Chondrocyte (in vitro differentiated cells): Measurements from ENCODE around the gene CDK3. TPM values are rescaled to one million over a fixed set of nuclear protein-coding genes. Genes with fewer than 3 reads are reported as not detected.

Experiments
- DNase-seq: peaks from one replicate; pipeline ENCODE4 v3.0.0; 2021; ENCODE audit warnings: mixed read lengths, low spot score
- H3K27ac Mint-ChIP-seq: one replicate; pipeline ENCODE4 v1.8.0; 2021; ENCODE audit warnings: mild to moderate bottlenecking, moderate library complexity, mixed read lengths; ENCODE audit not compliant: unreplicated experiment
- H3K27me3 Mint-ChIP-seq: 2 replicates; pipeline ENCODE4 v1.8.0; 2021; ENCODE audit warnings: low read depth, mixed read lengths
- H3K36me3 Mint-ChIP-seq: 2 replicates; pipeline ENCODE4 v1.8.0; 2021; ENCODE audit warnings: low read depth, mixed read lengths
- H3K4me1 Mint-ChIP-seq: 2 replicates; pipeline ENCODE4 v1.8.0; 2021; ENCODE audit warnings: low read depth, mild to moderate bottlenecking, mixed read lengths
- H3K4me3 Mint-ChIP-seq: one replicate; pipeline ENCODE4 v1.8.0; 2021; ENCODE audit warnings: mild to moderate bottlenecking, moderate library complexity, mixed read lengths; ENCODE audit not compliant: unreplicated experiment
- H3K9me3 Mint-ChIP-seq: 2 replicates; pipeline ENCODE4 v1.8.0; 2021; ENCODE audit warnings: low read depth, mixed read lengths
- total RNA-seq: library from RNA; stranded (reverse); gene quantifications from 3 replicates; pipeline ENCODE4 v1.2.1, GENCODE V29; 2021
- TF ChIP-seq, protein P1 (sequence below): fragments of 200-600 bp; sonication (generic); IDR thresholded peaks from 2 replicates; pipeline ENCODE4 v1.5.0; 2021; ENCODE audit warnings: antibody characterized with exemption, mild to moderate bottlenecking, moderate library complexity

Gene CDK3
- total RNA-seq, 1 donor from 2014 or later, result 6.3 TPM

DNA sequence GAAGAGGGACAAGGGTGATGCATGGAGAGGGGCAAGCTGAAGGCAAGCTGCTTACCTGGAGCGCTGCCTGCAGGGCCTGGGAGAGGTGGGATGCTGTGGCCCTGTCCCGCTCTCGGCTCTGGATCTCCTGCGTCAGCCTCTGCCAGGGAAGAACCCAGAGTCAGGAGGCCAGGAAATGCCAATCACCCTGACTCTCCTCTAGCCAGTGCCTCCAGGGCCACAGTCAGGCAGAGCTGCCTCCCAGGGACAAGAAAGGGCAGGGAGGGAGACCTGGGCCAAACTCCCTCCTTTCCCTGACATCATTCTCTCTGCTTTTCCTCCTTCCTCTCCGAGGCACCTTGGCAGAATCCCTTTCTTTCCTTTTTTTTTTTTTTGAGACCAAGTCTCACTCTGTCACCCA is 11.3 kb downstream of the CDK3 start:
- TF ChIP-seq, protein P1, sequence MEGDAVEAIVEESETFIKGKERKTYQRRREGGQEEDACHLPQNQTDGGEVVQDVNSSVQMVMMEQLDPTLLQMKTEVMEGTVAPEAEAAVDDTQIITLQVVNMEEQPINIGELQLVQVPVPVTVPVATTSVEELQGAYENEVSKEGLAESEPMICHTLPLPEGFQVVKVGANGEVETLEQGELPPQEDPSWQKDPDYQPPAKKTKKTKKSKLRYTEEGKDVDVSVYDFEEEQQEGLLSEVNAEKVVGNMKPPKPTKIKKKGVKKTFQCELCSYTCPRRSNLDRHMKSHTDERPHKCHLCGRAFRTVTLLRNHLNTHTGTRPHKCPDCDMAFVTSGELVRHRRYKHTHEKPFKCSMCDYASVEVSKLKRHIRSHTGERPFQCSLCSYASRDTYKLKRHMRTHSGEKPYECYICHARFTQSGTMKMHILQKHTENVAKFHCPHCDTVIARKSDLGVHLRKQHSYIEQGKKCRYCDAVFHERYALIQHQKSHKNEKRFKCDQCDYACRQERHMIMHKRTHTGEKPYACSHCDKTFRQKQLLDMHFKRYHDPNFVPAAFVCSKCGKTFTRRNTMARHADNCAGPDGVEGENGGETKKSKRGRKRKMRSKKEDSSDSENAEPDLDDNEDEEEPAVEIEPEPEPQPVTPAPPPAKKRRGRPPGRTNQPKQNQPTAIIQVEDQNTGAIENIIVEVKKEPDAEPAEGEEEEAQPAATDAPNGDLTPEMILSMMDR, result no peak
- Mint-ChIP-seq H3K27me3 (peaks cover 5% of the 10 kb centered on the region), H3K9me3 (no peaks in the 10 kb centered on the region), H3K4me1 (peaks cover 5% of the 10 kb centered on the region), H3K4me3 (no peak overlapping the region), H3K36me3 (peaks cover 2% of the 10 kb centered on the region), H3K27ac (no peak overlapping the region)
- no peak for DNase-seq

DNA sequence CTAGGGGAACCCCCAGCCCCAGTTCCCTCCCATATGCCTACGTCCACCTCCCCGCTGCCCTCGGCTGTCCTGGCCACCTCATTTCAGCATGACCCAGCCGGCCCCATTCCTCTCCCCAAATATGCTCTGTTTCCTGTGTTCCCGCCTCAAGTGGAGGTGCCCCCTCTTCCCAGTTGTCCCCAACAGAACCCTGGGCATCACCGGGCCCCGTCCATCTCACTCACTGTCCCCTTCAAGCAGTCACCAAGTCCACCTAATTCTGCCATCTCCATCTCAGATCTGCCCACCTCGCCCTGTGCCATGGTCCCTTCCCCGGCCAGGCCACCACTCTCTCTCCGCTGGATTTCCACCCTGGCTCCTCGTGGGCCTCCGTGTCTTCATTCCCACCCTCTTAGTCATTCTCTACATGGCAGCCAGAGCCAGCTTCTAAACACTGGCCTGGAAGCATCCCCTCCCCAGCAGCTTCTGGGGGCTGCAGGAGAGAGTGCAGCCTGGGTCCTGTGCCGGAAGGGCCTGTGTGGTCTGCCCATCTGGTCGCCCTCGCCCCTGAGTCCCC is 12.8 kb downstream of the CDK3 start:
- Mint-ChIP-seq H3K4me3 (no peak overlapping the region), H3K36me3 (peaks cover 2% of the 10 kb centered on the region), H3K27ac (no peak overlapping the region), H3K27me3 (peaks cover 5% of the 10 kb centered on the region), H3K4me1 (peaks cover 5% of the 10 kb centered on the region), H3K9me3 (no peaks in the 10 kb centered on the region)
- DNase-seq, result no peak
- TF ChIP-seq, protein P1, result no peak

DNA sequence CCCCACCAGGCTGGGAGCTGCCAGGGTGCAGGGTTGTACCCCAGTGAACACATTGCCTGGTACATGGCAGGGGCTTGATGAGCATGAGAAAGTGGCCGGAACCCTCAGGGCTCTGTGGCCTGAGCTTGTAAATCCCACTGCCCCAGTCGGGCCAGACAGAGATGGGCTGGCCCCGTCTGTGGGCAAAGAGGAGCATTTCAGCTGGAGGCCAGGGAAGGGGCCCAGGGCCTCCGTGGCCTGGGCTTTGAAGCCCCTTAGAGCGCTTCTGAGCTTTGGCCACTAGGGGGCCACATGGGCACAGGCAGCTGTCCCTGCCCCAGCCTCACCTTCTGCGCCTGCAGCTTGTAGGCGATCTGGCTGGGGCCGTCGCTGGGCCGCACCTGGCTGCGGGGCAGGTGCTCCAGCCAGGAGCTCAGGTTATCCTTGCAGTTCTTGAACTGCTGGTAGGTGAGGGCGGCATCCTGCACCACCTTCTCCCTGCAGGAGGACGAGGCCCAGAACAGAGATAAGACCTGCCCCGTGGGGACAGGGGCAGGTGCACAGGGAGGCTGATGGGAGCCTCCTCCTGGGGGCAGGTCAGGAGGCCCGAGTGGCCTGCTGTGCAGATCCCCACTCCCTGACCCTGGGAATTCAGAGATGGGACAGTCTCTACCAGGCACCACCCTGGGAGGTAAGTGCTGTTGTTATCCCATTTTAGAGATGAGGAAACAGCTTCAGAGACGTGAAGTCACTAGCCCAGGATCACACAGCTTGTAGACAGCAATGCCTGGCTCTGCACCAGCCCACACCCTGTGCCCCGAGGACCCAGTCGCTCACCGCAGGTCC is 13.7 kb downstream of the CDK3 start:
- Mint-ChIP-seq H3K27me3 (peaks cover 4% of the 10 kb centered on the region), H3K36me3 (no peaks in the 10 kb centered on the region), H3K4me1 (peaks cover 5% of the 10 kb centered on the region), H3K4me3 (no peak overlapping the region), H3K9me3 (no peaks in the 10 kb centered on the region), H3K27ac (no peak overlapping the region)
- no peak for DNase-seq
- TF ChIP-seq, protein P1, result peak; percentile 97

DNA sequence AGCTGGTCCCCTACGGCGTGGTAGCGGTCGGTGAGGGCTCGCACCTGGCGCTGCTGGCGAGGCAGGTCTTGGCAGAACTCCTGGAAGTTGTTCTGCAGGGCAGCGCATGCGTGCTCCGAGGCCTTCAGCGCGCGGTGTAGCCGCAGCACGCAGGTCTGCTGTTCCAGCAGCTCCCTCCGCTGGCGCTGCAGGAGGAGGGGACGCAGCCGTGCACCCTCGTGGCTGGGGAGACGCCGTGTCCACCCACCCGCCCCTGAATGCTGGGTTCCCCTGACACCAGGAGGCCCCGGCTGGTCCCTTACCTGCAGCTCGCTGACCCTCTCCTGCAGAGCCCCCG is 14.2 kb downstream of the CDK3 start:
- DNase-seq, result no peak
- H3K4me1 Mint-ChIP-seq, result peaks cover 5% of the 10 kb centered on the region
- peaks cover 4% of the 10 kb centered on the region for H3K27me3 Mint-ChIP-seq
- no peak overlapping the region for H3K4me3 Mint-ChIP-seq
- H3K27ac Mint-ChIP-seq, result no peak overlapping the region
- no peaks in the 10 kb centered on the region for H3K9me3 Mint-ChIP-seq
- no peaks in the 10 kb centered on the region for H3K36me3 Mint-ChIP-seq
- TF ChIP-seq, protein P1, result no peak

DNA sequence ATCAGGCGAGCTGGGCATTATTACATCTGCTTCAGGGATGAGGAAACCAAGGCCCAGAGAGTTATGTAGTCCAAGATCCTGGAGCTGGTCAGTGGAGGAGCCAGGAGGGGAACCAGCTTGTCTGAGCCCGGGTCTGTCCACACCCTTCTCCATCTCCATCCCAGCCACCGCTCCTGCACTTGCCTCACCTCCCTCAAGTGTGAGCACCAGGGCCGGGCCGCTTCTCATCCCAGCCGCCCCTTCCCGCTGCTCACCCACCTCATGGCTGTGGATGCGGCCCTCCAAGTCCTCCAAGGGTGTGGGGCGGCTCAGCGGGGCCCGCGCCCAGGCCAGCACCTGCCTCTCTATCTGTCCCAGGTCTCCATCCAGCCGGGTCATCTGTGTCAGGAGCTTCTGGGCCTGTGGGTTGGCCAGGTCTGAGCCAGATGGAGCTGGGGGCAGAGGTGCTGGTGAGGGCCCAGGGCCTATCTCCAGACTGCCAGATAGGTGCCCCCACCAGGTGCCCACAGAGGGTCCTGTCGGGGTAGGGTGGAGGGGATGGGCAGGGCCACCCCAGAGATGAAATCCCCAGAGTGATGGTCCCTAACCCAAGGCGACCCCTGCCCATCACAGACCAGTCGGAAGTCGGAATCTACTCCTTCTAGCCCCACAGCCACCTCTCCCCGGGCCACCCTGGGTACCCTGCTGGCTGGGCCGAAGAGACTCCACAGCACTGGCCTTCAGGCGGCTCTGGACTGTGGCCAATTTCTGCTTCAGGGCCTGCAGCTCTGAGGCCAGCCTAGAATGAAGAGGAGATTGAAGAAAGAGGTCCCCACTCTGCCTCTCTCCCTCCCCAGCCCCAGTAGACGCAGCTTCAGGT is 17.1 kb downstream of the CDK3 start:
- TF ChIP-seq, protein P1, result no peak
- H3K9me3 Mint-ChIP-seq, result no peaks in the 10 kb centered on the region
- H3K4me3 Mint-ChIP-seq, result no peak overlapping the region
- peaks cover 4% of the 10 kb centered on the region for H3K27me3 Mint-ChIP-seq
- peaks cover 5% of the 10 kb centered on the region for H3K4me1 Mint-ChIP-seq
- H3K36me3 Mint-ChIP-seq, result no peaks in the 10 kb centered on the region
- DNase-seq, result no peak
- H3K27ac Mint-ChIP-seq, result no peak overlapping the region
